GM18907 (cell line): ENCODE measurements around the gene TRIM17.

Source experiments
- ATAC-seq: cut with Tn5 transposase; IDR thresholded peaks from one replicate; pipeline ENCODE4 v1.9.1; 2021; ENCODE audit warnings: mild to moderate bottlenecking, moderate library complexity; ENCODE audit not compliant: unreplicated experiment

The TRIM17 gene

DNA sequence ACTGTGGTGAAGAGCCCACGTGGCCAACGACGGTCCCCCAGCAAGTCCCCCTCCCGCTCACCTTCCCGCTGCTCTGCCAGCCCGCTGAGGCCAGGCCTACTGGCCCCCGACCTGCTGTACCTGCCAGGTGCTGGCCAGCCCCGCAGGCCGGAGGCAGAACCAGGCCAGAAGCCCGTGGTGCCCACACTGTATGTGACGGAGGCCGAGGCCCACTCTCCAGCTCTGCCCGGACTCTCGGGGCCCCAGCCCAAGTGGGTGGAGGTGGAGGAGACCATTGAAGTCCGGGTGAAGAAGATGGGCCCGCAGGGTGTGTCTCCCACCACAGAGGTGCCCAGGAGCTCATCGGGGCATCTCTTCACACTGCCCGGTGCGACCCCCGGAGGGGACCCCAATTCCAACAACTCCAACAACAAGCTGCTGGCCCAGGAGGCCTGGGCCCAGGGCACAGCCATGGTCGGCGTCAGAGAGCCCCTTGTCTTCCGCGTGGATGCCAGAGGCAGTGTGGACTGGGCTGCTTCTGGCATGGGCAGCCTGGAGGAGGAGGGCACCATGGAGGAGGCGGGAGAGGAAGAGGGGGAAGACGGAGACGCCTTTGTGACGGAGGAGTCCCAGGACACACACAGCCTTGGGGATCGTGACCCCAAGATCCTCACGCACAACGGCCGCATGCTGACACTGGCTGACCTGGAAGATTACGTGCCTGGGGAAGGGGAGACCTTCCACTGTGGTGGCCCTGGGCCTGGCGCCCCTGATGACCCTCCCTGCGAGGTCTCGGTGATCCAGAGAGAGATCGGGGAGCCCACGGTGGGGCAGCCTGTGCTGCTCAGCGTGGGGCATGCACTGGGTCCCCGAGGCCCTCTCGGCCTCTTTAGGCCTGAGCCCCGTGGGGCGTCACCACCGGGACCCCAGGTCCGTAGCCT lies 56.8 kb downstream of the TRIM17 start:
- no peak for ATAC-seq

DNA sequence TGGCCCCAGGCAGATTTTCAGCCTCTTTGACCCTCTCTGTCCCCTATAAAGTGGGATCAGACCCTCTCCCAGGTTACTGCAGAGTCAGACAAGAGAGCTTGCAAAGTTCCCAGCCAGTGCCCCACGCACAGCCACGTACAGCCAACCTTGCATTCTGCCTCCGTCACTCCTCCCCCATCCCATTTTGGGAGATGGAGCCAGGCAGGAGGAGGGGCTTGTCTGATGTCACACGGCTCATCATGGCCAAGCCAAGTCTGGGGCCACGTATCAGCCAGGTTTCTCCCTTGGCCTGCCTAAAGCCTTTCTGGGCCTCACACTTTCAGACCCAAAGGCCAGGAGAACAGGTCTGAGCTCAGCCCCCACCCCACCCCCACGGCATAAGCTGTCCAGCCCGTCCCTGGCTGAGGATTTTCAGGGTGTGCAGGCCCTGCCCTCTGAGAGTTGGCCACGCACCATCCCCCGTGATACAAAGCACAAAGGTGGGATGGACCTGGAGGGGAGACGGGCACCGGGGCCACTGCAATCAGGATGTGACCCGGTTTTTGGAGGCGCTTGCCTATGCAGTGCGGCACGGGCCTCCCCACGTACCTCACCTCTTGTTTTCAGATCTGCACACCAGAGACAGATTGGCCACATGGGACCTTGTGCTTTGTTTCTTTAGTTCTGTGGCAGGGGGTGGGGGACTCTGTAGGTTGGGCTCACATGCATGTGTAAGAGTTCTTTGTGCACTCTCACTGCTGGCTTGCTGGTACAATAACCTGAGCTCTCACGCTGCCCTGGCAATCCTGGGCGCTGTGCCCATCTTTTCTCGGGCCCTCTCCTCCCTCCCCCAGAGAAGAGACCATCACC lies 57.7 kb downstream of the TRIM17 start:
- no peak for ATAC-seq

DNA sequence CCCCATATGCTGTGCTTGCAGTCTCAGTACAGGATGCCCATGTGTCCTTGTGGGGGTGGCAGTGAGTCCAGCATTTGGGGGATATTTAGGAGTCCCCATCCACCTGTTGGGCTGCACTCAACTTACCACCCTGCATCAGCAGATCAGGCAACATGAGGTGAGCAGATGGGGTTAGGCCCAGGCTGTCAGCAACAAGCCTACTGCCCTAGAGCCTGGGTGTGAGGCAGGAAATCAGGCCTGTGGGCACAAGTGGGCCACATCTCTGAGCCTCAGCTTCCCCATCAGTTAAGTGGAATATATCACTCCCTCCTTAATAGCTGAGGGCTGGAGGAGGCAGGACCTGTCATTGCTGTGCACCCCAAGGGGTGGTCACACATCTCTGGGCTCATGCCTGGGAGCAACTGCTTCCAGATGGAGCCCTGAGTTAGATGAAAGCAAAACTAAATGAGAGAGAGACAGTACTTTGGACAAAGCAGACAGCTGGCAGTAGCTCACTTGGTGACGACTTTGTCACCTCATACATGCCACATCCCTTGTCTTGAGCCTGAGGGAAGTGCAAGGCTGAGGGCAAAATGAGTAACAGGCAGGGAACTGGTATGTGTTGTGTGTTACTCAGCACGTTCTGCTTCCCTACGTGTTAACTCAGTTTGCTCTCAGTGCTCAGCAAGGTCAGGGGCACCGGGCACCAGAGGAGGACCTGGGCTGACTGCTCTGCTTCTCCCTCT lies 58.5 kb downstream of the TRIM17 start:
- no peak for ATAC-seq
